Measurements from ENCODE around the gene IFNGR2.
A peak's percentile ranks its signal among the peaks of the same experiment; 100 is the strongest.
"Not testable (repeated sequence)": the region's sequence is repeated elsewhere in the genome, so short reads cannot be mapped to it uniquely, and the experiment has no call there.

IFNGR2 gene

GRCh38 chr21:33446620-33447019 lies 43.4 kb downstream of the IFNGR2 start:
- DNase-seq = not testable (repeated sequence)

GRCh38 chr21:33449616-33450015 lies 46.4 kb downstream of the IFNGR2 start:
- no peak for DNase-seq

- DNase-seq = no peak
Measured at GRCh38 chr21:33451634-33452071, 48.4 kb downstream of the IFNGR2 start.

GRCh38 chr21:33452362-33452761 lies 49.1 kb downstream of the IFNGR2 start:
- DNase-seq = no peak

GRCh38 chr21:33455686-33456446 lies 52.7 kb downstream of the IFNGR2 start:
- DNase-seq = no peak

- DNase-seq = no peak
Measured at GRCh38 chr21:33458861-33459260, 55.6 kb downstream of the IFNGR2 start.

- DNase-seq = no peak
Measured at GRCh38 chr21:33461538-33462250, 58.5 kb downstream of the IFNGR2 start.

- DNase-seq = not testable (repeated sequence)
Measured at GRCh38 chr21:33469183-33469582, 66.0 kb downstream of the IFNGR2 start.

GRCh38 chr21:33470701-33471100 lies 67.5 kb downstream of the IFNGR2 start:
- DNase-seq = no peak

- DNase-seq = no peak
Measured at GRCh38 chr21:33473344-33473743, 70.1 kb downstream of the IFNGR2 start.

- DNase-seq = no peak
Measured at GRCh38 chr21:33477066-33477465, 73.9 kb downstream of the IFNGR2 start.

- no peak for DNase-seq
Measured at GRCh38 chr21:33478182-33478581, 75.0 kb downstream of the IFNGR2 start.

- peak; percentile 32 for DNase-seq
Measured at GRCh38 chr21:33478935-33479678, 75.9 kb downstream of the IFNGR2 start.

- DNase-seq = peak; percentile 92
Measured at GRCh38 chr21:33479679-33480480, 76.7 kb downstream of the IFNGR2 start, which contains the start of gene TMEM50B. Gene TMEM50B (minus strand): TSS chr21:33479974. CDS start chr21:33468885, 11,089 bp downstream.

- no peak for DNase-seq
Measured at GRCh38 chr21:33480481-33481103, 77.4 kb downstream of the IFNGR2 start.

- no peak for DNase-seq
Measured at GRCh38 chr21:33481314-33481943, 78.2 kb downstream of the IFNGR2 start.

All from NCI-H2171 treated with DMSO at 0.1 percent for 48 hours (cell line).